Kasumi-1 (cell line): ENCODE measurements around the gene ANTXR1.

Source experiments
- DNase-seq, 2 experiments: peaks; one replicate each; lab custom pipeline; 2025; lab: John Stamatoyannopoulos, UW

Gene ANTXR1

DNA sequence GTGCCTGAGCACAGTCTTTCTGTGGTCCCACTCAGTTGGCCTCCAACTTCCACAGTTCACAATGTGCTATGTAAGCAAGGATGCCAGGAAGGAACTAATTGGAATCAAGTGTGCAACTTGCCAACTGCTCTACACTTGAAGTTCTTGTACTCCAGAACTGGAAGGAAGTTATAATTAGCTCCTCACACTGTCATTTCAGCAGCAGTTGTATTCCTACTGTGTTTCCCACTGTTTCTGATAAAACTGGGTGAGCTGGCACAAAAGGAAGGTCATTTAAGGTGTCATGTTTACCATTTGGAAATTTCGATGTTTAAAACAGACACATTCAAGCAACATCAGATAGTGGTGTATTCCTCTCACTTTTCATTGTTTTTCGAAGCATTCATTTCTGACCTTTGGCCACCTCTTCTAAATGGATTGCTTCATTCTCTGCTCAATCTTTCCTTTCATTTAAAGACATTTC, 84.2 kb downstream of the ANTXR1 start:
- no peak for DNase-seq

GRCh38 chr2:69097891-69098655, 85.1 kb downstream of the ANTXR1 start:
- no peak for DNase-seq

- no peak for DNase-seq
Observed at GRCh38 chr2:69099541-69099940, 86.6 kb downstream of the ANTXR1 start.

- no peak for DNase-seq
Observed at GRCh38 chr2:69100220-69100723, 87.3 kb downstream of the ANTXR1 start.

DNA sequence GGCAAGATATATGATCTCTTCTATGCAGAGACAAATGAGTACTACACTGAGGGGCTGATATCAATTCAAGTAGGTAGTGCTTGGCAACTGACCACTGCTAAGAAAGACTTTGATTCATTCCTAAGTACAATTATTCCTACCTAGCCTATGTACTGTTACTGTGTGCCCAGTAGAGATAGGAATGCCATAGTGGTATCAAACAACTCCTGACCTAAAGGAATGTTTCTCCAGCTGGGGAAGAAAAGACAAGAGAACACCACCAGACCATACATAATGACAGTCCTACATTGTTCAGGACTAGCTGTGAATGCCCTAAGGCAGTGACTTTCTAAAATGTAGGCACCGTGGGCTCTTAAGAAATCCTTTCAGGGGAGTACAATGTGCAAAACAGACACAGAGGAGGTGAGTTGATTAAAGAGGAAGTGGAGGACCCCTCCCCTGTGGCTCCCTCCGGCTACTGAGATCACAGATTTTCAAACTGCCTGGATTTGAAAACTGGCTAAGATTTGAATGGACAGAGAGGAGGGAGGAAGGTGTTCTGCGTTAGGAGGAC, 89.1 kb downstream of the ANTXR1 start:
- DNase-seq: no peak

DNA sequence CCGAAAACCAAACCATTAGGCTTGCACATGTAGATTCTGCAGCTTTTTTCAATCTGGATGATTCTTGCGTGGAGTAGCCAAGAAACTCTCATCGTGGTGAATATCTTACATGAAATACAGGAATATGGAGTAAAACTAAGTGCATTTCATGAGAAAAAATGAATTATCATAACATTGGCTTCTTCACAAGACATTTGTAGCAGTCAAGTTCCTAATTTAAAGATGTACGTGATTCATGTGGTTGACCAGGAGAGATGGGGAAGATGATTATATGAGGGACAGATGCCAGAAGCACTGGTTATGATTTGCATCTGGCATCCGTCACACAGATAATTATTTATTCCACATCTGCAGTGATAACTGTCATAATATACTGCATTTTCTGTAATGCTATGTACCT, 90.4 kb downstream of the ANTXR1 start:
- DNase-seq: no peak

GRCh38 chr2:69104261-69104660, 91.3 kb downstream of the ANTXR1 start:
- DNase-seq: no peak

DNA sequence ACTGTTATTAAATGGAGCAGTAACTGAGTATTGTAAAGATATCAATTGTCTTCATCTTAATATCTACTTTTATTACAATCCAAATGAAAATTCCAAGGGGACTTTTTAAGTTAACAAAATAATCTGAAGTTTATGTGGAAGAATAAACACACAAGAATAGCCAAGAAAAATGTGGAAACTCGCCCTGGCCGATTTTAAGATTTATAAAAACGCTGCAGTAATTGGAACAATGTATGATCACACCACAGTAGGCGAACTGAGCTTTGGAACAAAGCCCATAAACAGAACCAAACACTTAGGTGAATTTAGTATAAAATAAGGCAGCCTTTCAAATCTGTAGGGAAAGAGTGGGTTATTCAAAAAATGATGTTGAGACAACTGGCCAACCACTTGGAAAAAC, 96.3 kb downstream of the ANTXR1 start:
- no peak for DNase-seq

DNA sequence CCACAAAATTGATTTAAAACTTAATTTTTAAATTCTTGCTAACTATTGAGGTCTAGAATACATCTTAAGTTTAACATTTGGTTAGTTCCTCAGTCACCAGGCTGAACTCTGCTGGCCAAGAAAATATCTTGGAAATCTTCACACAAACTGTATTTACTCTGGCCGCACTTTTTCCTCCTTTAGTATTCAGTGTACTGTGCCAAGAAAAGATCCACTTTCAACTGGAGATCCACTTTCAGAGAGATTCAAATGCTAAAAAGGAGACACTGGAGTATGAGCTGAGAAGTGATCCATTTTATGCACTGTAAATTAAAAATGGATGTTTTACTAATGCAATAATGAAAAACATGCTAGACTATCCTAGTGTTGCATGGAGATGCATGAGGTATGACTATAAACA, 98.1 kb downstream of the ANTXR1 start:
- DNase-seq: no peak

GRCh38 chr2:69113627-69114026, 100.6 kb downstream of the ANTXR1 start:
- DNase-seq: no peak

- no peak for DNase-seq
Observed at GRCh38 chr2:69114534-69114933, 101.6 kb downstream of the ANTXR1 start.

DNA sequence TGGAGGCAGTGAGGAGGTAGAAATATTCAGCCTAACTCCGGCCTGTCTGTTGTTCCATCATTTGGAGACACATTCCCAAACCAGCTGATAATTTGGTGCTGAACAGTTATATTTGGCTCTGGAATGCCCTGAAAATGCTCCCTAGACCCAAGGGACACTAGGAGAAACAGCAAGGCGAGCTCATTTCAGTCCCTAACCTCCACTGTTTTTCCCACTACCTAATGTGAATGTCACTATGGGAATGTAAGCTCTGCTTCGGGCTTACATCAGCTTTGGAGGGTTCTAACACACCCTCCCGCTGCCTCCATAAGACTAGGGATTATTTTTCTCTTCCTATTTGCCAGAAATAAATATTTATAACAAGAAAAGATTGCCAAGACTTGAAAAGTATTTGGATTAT, 103.5 kb downstream of the ANTXR1 start:
- no peak for DNase-seq

DNA sequence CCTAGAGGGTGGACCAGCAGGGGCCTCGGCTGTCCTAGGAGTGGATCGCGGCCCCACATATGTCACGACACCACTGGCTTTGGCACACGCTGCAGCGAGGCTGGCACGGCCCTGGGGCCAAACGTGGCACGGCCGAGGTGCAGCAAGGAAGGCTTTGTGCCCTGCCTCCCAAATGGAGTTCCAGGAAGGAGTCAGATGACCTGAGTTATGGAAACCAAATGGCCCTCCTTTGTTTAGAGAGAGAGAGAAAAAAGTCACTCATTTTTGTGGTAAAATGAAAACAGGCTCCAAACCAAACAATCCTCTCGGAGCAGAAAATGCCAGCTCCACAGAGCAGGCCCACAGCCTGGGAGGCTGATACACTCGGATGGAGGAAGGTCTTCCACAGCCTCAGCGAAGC, 105.6 kb downstream of the ANTXR1 start:
- no peak for DNase-seq

- no peak for DNase-seq
Observed at GRCh38 chr2:69119104-69119894, 106.3 kb downstream of the ANTXR1 start.

GRCh38 chr2:69122271-69122670, 109.3 kb downstream of the ANTXR1 start:
- no peak for DNase-seq

DNA sequence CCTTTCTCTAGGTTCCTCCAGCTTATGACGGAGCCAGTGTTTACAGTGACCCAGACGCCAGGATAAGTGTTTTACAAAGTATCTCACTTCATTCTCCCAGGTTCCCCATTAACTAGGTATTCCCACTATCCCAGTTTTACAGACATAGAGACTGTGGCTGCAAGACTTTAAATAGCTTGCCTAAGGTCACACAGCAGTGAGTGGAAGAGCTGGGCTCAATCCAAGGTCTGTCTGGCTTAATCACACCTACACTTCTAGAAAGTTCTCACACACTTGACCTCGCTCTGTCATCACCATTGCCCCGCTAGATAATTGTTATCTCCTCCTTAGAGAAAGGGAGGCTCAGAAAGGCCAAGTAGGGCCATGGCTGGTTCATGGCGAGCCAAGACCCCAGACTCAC, 110.2 kb downstream of the ANTXR1 start:
- DNase-seq: no peak

GRCh38 chr2:69124343-69124742, 111.4 kb downstream of the ANTXR1 start:
- no peak for DNase-seq

DNA sequence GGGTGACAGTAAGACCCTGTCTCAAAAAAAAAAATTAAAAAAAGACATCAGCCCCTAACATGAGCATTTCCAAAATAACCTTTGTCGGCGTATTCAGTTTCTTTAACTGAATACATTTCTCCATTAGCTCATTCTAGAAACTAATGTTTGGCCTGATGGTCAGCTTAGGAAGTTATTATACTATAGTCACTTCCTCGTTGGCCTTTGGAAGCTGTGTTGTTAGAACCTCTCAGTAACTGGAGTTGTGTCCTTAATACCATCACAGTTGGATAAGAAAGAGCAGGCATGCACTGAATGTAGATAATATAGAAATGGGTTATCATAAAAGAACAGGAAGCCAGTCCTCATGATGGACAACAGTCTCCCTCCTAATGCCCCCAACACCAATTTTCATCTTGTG, 112.8 kb downstream of the ANTXR1 start:
- DNase-seq: no peak

DNA sequence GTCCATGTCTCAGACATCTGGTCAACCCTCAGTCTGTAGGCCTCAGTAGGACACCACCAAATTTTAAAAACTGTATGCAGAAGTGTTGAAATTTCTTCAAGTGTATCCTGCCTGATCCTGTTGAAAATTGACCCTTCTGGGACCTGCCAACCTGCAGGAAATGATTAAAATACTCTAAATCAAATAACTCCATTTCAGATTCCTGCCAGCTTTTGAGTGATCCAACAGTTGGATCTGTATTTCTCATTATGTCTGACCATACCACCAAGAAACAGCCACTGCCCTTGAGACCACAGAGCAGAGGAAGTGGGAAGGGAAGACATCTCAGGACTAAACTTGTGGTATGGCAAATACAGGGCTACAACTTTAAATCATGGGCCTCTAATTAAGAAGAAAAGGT, 113.4 kb downstream of the ANTXR1 start:
- no peak for DNase-seq

GRCh38 chr2:69131452-69131851, 118.5 kb downstream of the ANTXR1 start:
- no peak for DNase-seq

DNA sequence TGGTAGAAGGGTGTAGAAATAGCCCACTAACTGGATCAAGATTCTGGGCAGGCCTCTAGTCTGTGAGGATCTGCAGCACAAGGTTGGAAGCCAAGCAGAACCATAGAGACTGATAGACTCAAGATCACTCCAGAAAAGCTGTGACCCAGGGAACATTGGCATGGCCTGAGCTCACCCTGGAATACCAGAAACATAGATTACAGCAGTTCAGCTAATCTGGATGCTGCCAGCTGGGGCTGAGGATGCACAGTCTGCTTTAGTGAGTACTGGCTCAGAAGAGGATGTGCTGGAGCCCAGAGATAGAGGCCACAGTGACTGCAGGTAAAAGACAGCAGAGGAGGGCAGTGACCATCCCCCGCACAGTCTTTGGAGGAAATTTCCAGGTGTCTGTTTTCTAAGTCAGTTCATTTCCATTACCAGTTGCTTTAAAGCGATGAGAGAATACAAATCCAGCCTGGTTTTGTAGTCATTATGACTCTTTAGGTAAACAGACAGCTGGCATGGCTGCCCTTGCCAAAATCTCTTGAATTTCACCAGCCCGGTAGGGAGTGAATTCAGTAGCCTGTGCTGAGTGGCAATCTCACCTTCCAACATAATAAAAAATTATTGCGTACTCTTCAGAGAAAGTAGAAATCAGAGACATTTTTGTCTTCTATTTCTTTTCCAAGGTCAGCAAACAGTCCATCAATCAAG, 119.2 kb downstream of the ANTXR1 start:
- no peak for DNase-seq

- DNase-seq: no peak
Observed at GRCh38 chr2:69132960-69133590, 120.1 kb downstream of the ANTXR1 start.
